Muscle of leg (tissue), 11 donors: Measurements from ENCODE around the gene KCNA1. TPM values are rescaled to one million over a fixed set of nuclear protein-coding genes. Genes with fewer than 3 reads are reported as not detected.

Experiments used
- DNase-seq: peaks from one replicate; pipeline ENCODE4 v3.0.0; 2013
- H3K27ac ChIP-seq: one replicate; pipeline ENCODE4 v1.5.1; 2013; ENCODE audit warnings: mild to moderate bottlenecking, low read length, control low read depth
- H3K27me3 ChIP-seq: one replicate; pipeline ENCODE4 v1.6.1; 2013; ENCODE audit warnings: low read length; ENCODE audit not compliant: control insufficient read depth, insufficient read depth
- H3K36me3 ChIP-seq: one replicate; pipeline ENCODE4 v1.6.1; 2013; ENCODE audit warnings: low read length; ENCODE audit not compliant: control insufficient read depth, insufficient read depth
- H3K4me1 ChIP-seq: one replicate; pipeline ENCODE4 v1.6.1; 2013; ENCODE audit warnings: low read length; ENCODE audit not compliant: control insufficient read depth, insufficient read depth
- H3K4me3 ChIP-seq: one replicate; pipeline ENCODE4 v1.5.1; 2013; ENCODE audit warnings: low read length, control low read depth
- H3K9me3 ChIP-seq: replicated peaks from 2 replicates; pipeline ENCODE4 v1.6.1; 2013; ENCODE audit warnings: low read depth, low read length; ENCODE audit not compliant: control insufficient read depth
- WGBS: methylation state at CpG from one replicate; pipeline ENCODE4 v1.1.5; 2013; ENCODE audit warnings: missing lambda C conversion rate; ENCODE audit not compliant: insufficient coverage; 5-methylcytosine and 5-hydroxymethylcytosine counted together
- polyA plus RNA-seq, 8 donors: library from polyadenylated mRNA; unstranded; fragments of 120-200 nt; gene quantifications; one replicate each; pipeline versions ENCODE4 v1.2.1 to v1.2.3, GENCODE V29; 2013; ENCODE audit warnings: inconsistent platforms in 1 of 8, low replicate concordance in 1 of 8; ENCODE audit not compliant: insufficient read length in 8 of 8, insufficient read depth in 1 of 8
- total RNA-seq: library from RNA; stranded (reverse); fragments of 120-200 nt; gene quantifications from one replicate; pipeline ENCODE4 v1.2.4, GENCODE V29; 2013

KCNA1 gene
- total and polyA plus RNA-seq, 9 donors = 0.20 to 4.0 (median 1.1) TPM

- H3K4me1 ChIP-seq = peaks cover 7% of the 10 kb centered on the region
- no peak for DNase-seq
- H3K27ac ChIP-seq = no peak overlapping the region
- H3K4me3 ChIP-seq = no peak overlapping the region
- no peaks in the 10 kb centered on the region for H3K36me3 ChIP-seq
- peaks cover 9% of the 10 kb centered on the region for H3K27me3 ChIP-seq
- 67% methylated on average over 5 of the region's 6 CpGs for WGBS
- no peaks in the 10 kb centered on the region for H3K9me3 ChIP-seq
Measured at GRCh38 chr12:4958697-4959375, 49.1 kb downstream of the KCNA1 start.

- H3K27ac ChIP-seq = no peak overlapping the region
- H3K4me3 ChIP-seq = no peak overlapping the region
- no peak for DNase-seq
- no peaks in the 10 kb centered on the region for H3K36me3 ChIP-seq
- WGBS = no CpG with 5 or more reads among the region's 4 CpGs
- peaks cover 13% of the 10 kb centered on the region for H3K27me3 ChIP-seq
- H3K4me1 ChIP-seq = peaks cover 7% of the 10 kb centered on the region
- no peaks in the 10 kb centered on the region for H3K9me3 ChIP-seq
Measured at GRCh38 chr12:4959381-4959780, 49.7 kb downstream of the KCNA1 start.

DNA sequence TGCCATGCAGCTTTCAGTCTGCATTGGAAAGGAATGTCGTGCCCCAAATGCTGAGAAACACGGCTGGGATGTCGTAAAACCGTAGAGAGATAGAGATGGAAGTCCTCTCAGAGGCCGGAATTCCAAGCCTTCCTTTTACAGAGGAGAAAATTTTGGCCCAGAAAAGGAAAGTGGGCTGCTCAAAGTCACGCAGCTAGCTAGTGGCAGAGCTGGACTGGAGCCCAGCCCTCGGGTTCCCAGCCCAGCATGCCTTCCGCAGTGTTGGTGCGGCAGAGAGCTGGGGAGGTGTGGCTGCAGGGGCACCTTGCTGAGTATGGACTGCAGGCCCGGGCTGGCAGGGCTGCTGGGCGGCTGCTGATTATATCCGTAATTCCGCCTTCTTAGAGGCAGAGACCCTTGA, 50.3 kb downstream of the KCNA1 start:
- Histone ChIP-seq H3K36me3 (no peaks in the 10 kb centered on the region), H3K4me3 (no peak overlapping the region), H3K9me3 (no peaks in the 10 kb centered on the region), H3K27me3 (peaks cover 13% of the 10 kb centered on the region), H3K4me1 (peaks cover 7% of the 10 kb centered on the region), H3K27ac (no peak overlapping the region)
- no peak for DNase-seq
- 44% methylated on average over 13 of the region's 13 CpGs for WGBS

DNA sequence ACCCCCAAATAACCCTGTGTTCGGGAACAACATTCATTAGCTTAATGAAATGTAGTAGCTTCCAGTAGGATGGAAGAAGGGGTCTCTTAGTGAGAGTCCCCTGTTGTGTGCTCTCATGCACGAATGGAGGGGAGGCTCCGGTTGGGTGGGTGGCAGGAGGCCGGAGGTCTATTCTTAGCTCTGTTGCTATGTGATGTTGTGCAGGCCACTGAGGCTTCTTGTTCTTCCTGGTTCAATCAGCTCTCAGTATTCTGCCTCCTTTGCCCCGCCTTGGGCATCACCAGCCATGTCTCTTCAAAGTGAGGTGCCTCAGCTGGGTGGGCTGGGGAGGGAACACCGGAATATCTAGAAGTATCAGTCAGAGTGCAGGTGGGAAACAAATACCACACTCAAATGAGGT, 50.8 kb downstream of the KCNA1 start:
- Histone ChIP-seq H3K27ac (no peak overlapping the region), H3K9me3 (no peaks in the 10 kb centered on the region), H3K4me1 (peaks cover 7% of the 10 kb centered on the region), H3K27me3 (peaks cover 13% of the 10 kb centered on the region), H3K4me3 (no peak overlapping the region), H3K36me3 (no peaks in the 10 kb centered on the region)
- no peak for DNase-seq
- WGBS = 75% methylated on average over 3 of the region's 6 CpGs

- WGBS = 77% methylated on average over 3 of the region's 3 CpGs
- H3K27ac ChIP-seq = no peak overlapping the region
- no peaks in the 10 kb centered on the region for H3K36me3 ChIP-seq
- no peaks in the 10 kb centered on the region for H3K9me3 ChIP-seq
- no peak for DNase-seq
- H3K4me1 ChIP-seq = peaks cover 7% of the 10 kb centered on the region
- H3K27me3 ChIP-seq = peaks cover 13% of the 10 kb centered on the region
- H3K4me3 ChIP-seq = no peak overlapping the region
Measured at GRCh38 chr12:4961311-4961710, 51.6 kb downstream of the KCNA1 start.

DNA sequence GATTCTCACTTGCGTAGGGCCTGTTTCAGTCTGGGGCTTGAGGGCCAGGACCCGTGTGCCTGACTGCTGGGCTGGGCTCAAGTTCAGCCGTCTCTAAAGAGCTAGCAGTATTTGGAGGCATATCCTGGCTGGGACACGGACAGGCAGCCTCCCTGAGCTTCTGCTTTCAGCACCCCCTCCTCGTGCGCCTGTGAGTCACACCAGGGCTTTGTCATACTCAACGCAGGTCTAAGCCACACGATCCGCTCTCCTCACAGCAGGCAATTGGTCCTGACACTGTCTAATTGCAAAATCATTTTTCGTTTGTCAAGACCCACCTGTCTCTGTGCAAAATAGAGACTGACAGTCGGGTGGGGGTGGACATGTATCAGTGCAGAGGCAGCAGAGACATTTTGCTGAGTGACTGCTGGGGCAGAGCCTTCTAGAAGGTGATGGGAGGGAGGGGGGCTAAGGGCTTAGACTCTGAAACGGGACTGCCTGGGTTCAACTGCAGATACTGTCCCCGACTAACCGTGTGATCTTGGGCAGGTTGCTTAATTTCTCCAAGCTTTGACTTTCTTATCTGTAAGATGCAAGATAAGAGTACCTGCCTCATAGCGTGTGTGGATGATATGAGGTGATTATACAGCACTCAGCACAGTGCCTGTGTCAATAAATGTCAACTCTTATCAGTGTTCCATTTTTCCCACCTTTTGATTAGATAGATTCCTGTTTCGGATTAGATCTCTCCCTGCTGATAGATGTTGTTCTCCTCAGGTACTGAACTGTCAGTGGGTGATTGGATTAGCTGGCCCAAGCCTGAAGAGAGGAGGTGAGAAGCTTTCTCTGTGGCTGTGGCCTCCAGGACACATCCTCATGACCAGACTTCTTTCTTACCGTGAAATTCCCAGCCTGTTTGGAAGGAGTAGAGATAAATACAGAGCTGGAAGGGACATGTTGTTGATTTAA, 53.1 kb downstream of the KCNA1 start:
- peaks cover 3% of the 10 kb centered on the region for H3K4me1 ChIP-seq
- H3K27ac ChIP-seq = no peak overlapping the region
- 43% methylated on average over 10 of the region's 17 CpGs for WGBS
- H3K36me3 ChIP-seq = no peaks in the 10 kb centered on the region
- H3K4me3 ChIP-seq = no peak overlapping the region
- H3K27me3 ChIP-seq = peaks cover 13% of the 10 kb centered on the region
- H3K9me3 ChIP-seq = no peaks in the 10 kb centered on the region
- no peak for DNase-seq

Other genes with a start within 250 kb of the KCNA1 start
- 5.5 TPM for gene GALNT8, start 189.5 kb upstream of the KCNA1 start, total RNA-seq
- 1 to 10 TPM; 4.8 to 9.6 (median 7.0) TPM for gene GALNT8, start 189.5 kb upstream of the KCNA1 start, polyA plus RNA-seq
- 2.9 TPM for gene KCNA5, start 134.0 kb downstream of the KCNA1 start, total RNA-seq
- gene KCNA5, start 134.0 kb downstream of the KCNA1 start, polyA plus RNA-seq = 1 to 10 TPM; 2.1 to 5.2 (median 3.9) TPM